Bronchial epithelial cell (primary cell): ENCODE results near the gene RAB19. TPM values are rescaled to one million over a fixed set of nuclear protein-coding genes. Genes with fewer than 3 reads are reported as not detected.

Experiments
- DNase-seq: peaks from one replicate; pipeline ENCODE4 v3.0.0-alpha.2; 2010; ENCODE audit warnings: low read depth
- FAIRE-seq: peaks from 2 replicates; lab custom pipeline; 2011; peaks lifted over from hg19 to GRCh38; lab: Jason Lieb, UNC
- H3K27me3 ChIP-seq: 2 replicates; pipeline ENCODE4 v1.5.1; 2011; ENCODE audit warnings: low read length; ENCODE audit not compliant: control insufficient read depth, insufficient read depth
- H3K36me3 ChIP-seq: 2 replicates; pipeline ENCODE4 v1.5.1; 2011; ENCODE audit warnings: low read length; ENCODE audit not compliant: control insufficient read depth, insufficient read depth
- H3K4me3 ChIP-seq: 2 replicates; pipeline ENCODE4 v1.5.1; 2011; ENCODE audit warnings: mild to moderate bottlenecking, low read depth, low read length, control low read depth
- total RNA-seq: library from RNA; depleted of rRNA; stranded (reverse); fragments of >200 nt; gene quantifications from 2 replicates; pipeline ENCODE4 v1.2.1, GENCODE V29; 2014
- TF ChIP-seq, protein P1 (sequence below): IDR thresholded peaks from 2 replicates; pipeline ENCODE4 v1.5.1; 2011; ENCODE audit warnings: mild to moderate bottlenecking, moderate library complexity, low read length, control low read depth, inconsistent platforms; ENCODE audit not compliant: insufficient read depth, severe bottlenecking

The RAB19 gene
- total RNA-seq, 1 donor from 2014 or later = not detected

DNA sequence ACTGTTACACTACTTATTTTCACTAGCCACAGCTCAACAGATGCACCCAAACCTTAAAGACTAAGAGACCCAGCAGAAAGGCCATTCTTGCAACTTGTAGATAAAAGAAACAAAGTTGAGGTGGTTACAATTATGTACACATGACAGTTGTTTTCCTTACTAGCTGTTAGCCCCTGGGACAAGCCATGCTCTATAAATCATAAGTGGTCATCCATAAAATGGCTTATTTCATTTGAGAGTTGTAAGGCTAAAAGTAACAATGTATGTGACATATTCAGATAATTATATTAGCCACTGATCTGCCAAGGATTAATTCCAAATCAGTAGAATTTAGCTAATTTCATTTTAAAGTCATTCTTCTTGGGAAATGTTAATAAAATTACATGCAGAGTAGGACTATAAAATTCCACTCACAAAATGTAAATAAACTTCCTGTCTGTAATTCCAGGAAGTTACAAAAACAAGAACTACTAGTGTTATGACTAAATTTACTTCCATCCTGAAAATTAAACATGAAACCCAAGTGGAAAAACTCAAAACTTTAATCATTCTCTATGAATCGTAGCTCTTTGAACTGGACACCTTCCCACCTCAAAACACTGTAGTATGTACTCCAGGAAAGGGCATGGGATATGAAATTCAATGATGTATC lies 18.8 kb upstream of the RAB19 start:
- TF ChIP-seq, protein P1, sequence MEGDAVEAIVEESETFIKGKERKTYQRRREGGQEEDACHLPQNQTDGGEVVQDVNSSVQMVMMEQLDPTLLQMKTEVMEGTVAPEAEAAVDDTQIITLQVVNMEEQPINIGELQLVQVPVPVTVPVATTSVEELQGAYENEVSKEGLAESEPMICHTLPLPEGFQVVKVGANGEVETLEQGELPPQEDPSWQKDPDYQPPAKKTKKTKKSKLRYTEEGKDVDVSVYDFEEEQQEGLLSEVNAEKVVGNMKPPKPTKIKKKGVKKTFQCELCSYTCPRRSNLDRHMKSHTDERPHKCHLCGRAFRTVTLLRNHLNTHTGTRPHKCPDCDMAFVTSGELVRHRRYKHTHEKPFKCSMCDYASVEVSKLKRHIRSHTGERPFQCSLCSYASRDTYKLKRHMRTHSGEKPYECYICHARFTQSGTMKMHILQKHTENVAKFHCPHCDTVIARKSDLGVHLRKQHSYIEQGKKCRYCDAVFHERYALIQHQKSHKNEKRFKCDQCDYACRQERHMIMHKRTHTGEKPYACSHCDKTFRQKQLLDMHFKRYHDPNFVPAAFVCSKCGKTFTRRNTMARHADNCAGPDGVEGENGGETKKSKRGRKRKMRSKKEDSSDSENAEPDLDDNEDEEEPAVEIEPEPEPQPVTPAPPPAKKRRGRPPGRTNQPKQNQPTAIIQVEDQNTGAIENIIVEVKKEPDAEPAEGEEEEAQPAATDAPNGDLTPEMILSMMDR = no peak
- FAIRE-seq (no peak), DNase-seq (peak; percentile 40)
- H3K36me3 ChIP-seq = peaks cover 3% of the 10 kb centered on the region
- no peaks in the 10 kb centered on the region for H3K27me3 ChIP-seq
- H3K4me3 ChIP-seq = no peak overlapping the region

DNA sequence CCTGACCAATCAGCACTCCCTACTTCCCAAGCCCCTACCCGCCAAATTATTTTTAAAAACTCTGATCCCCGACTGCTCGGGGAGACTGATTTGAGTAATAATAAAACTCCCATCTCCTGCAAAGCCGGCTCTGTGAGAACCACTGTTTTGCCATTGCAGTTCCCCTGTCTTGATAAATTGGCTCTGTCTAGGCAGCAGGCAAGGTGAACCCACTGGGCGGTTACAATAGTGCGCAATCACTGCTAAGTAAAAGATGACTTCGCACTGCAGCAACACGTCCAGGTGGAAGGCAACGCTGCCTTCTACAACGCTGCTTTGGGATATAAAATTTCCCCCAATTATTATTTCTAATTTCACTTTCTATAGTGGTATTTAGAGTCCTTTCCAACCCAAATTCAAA lies 14.4 kb upstream of the RAB19 start:
- Histone ChIP-seq H3K27me3 (no peaks in the 10 kb centered on the region), H3K4me3 (no peak overlapping the region), H3K36me3 (no peaks in the 10 kb centered on the region)
- TF ChIP-seq, protein P1 = no peak
- no peak for FAIRE-seq
- no peak for DNase-seq

DNA sequence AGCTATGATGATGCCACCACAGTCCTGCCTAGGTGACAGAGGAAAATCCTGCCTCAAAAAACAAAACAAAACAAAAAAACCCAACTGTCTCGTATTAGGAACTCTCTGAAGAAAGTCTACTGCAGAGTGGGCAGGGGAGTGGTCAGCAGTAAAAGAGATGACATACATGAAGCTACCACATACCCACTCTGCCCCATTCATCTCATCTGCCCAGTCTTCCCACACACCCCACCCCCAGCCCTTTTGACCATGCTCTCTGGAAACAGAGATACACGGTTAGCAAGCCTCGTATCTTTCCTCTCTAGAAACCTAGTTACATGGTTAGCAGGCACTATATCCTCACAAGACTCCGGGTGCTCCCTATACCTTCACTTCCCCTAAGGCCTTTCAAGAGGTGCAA lies 13.8 kb upstream of the RAB19 start:
- no peaks in the 10 kb centered on the region for H3K27me3 ChIP-seq
- DNase-seq (no peak), FAIRE-seq (no peak)
- no peak overlapping the region for H3K4me3 ChIP-seq
- H3K36me3 ChIP-seq = no peaks in the 10 kb centered on the region
- TF ChIP-seq, protein P1 = no peak

DNA sequence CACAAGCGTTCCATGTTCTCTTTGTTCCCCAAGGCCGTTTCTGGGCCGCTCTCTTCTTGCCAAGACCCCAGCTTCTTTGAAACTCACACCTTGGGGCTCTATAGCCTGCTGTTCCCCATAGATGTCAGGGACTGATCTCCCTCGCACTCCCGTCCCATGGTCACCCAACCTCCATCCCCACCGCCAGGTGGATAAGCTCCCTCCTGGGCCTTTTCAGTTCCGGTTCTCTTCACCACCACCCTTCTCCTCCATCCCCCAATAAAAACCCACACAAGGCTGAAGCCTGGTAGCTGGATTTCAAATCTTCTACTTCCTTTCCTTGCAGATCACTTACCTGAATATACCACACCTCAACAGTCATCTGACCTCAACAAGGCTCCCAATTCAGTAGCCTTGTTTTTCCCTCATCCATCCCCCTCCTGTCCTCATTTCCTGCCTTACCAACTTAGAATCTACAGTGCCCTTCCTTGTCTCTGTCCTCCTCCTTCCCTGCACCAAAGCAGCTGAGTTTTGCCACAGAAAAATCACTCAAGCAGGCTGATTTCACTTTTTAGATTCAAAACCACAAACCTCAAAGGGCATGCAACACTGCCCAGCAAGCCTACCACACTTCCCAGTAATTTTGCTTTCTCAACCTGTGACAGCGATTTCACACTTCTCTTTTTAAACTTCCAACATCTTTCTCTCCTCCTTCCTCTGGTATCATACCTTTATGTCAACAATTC lies 13.2 kb upstream of the RAB19 start:
- no peak for FAIRE-seq
- Histone ChIP-seq H3K4me3 (no peak overlapping the region), H3K36me3 (no peaks in the 10 kb centered on the region), H3K27me3 (no peaks in the 10 kb centered on the region)
- TF ChIP-seq, protein P1 = no peak
- no peak for DNase-seq

DNA sequence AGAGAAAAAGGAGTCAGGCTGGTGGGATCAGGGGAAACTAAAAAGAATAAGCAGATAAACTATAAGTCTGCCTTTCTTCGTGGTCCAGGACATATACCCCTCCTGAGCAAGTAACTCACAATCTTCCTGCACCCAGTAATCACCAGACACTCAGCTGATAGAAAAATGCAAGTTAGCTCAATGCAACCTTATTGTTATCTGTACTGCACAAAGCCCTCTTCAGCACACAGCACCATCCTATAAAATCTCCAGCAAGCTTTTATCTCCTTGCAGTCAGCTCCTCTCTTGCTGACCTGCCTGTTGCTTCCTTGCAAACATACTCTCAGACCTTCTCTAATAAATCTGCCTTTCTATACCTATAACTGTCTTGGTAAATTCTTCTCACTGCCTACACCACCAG lies 12.2 kb upstream of the RAB19 start:
- no peak for DNase-seq
- no peaks in the 10 kb centered on the region for H3K36me3 ChIP-seq
- H3K4me3 ChIP-seq = no peak overlapping the region
- FAIRE-seq = no peak
- H3K27me3 ChIP-seq = no peaks in the 10 kb centered on the region
- TF ChIP-seq, protein P1 = no peak
